Prostate gland (tissue), 2 donors: Measurements from ENCODE around the gene DGKB.

Experiments
- CTCF ChIP-seq, 4 experiments: fragments of 200-600 bp in 2 of 4; fragments of 450-650 bp in 2 of 4; sonication (generic) in 2 of 4; IDR thresholded peaks; 1 replicate in 3 of 4; 2 replicates in 1 of 4; pipeline ENCODE4 v1.5.1; 2016 to 2019; ENCODE audit warnings: antibody characterized with exemption in 4 of 4, mild to moderate bottlenecking in 2 of 4, moderate library complexity in 2 of 4
- POLR2A ChIP-seq: fragments of 450-650 bp; IDR thresholded peaks from one replicate; pipeline ENCODE4 v1.6.1; 2016; ENCODE audit warnings: antibody characterized with exemption, mild to moderate bottlenecking

GRCh38 chr7:14598978-14599377 is 303.6 kb downstream of the DGKB start:
- TF ChIP-seq POLR2A (no peak), CTCF (IDR thresholded peaks at IDR 0.05) (no peak)
